Astrocyte (in vitro differentiated cells and primary cell): Measurements from ENCODE around the gene NXPE4.

Source experiments
- EZH2 ChIP-seq: IDR thresholded peaks from 2 replicates; pipeline ENCODE4 v1.6.1; 2012; ENCODE audit warnings: mild to moderate bottlenecking, low read length, inconsistent platforms; ENCODE audit not compliant: insufficient read depth
- TF ChIP-seq, protein P1 (sequence below): IDR thresholded peaks from 2 replicates; pipeline ENCODE4 v1.5.1; 2011; ENCODE audit warnings: low read depth, mild to moderate bottlenecking, inconsistent platforms, low read length, moderate library complexity; ENCODE audit not compliant: insufficient read depth

GRCh38 chr11:114621950-114622809 is 26.6 kb upstream of the NXPE4 start:
- TF ChIP-seq, protein P1, sequence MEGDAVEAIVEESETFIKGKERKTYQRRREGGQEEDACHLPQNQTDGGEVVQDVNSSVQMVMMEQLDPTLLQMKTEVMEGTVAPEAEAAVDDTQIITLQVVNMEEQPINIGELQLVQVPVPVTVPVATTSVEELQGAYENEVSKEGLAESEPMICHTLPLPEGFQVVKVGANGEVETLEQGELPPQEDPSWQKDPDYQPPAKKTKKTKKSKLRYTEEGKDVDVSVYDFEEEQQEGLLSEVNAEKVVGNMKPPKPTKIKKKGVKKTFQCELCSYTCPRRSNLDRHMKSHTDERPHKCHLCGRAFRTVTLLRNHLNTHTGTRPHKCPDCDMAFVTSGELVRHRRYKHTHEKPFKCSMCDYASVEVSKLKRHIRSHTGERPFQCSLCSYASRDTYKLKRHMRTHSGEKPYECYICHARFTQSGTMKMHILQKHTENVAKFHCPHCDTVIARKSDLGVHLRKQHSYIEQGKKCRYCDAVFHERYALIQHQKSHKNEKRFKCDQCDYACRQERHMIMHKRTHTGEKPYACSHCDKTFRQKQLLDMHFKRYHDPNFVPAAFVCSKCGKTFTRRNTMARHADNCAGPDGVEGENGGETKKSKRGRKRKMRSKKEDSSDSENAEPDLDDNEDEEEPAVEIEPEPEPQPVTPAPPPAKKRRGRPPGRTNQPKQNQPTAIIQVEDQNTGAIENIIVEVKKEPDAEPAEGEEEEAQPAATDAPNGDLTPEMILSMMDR, result no peak
- no peak for TF ChIP-seq EZH2
